GM19328 (cell line): Measurements from ENCODE around the gene ZAR1.

Source experiments
- ATAC-seq: cut with Tn5 transposase; IDR thresholded peaks from one replicate; pipeline ENCODE4 v1.9.1; 2021; ENCODE audit warnings: mild to moderate bottlenecking, moderate library complexity; ENCODE audit not compliant: unreplicated experiment

ZAR1 gene

DNA sequence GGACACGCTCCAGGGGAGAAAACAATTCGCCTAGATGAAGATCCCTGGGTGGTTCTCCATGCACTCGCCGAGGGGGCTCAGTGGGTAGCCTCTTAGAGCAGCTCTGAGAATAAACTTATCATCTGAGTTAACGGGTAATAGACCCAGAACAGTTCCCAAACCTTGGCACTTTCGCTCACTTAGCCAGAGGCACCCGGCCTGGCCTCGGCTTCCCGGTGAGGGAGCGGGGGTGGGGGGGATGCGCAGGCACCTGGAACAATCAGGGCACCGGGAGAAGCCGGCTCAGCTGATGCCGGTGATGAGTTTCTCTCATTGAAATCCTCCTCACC lies 405 bp upstream of the ZAR1 start:
- no peak for ATAC-seq

- no peak for ATAC-seq
Measured at GRCh38 chr4:48490680-48491513, 845 bp downstream of the ZAR1 start.

- no peak for ATAC-seq
Measured at GRCh38 chr4:48491514-48492176, 1.6 kb downstream of the ZAR1 start.

DNA sequence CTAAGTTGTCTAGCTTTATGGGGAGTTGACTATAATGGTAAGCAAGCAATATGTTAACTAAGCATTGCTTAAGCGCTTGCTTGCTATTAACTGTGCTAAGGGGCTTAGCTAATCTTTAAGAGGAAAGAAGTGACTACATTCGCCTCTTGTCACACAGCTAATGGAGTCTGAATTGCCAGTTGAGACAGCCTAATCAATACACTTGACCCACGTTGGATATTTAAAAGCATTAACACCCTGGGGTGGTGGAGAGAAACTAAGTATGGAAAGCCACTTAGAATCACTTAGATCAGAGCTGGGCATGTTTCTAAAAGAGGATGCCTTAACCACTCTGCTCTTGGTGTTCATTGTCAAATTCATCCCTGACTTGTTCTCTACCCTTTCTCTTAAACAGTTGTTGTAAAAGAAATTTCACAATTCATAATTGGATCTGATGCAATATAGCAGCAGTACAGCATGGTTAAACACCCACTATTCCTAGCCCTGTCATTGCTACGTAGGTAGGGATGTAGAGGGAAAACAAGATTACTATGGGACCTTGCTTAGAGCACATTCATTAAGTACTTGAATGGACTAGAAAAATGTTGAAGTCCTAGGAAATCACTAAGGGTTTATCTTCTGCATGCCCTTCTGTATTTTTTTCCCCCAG lies 3.5 kb downstream of the ZAR1 start:
- no peak for ATAC-seq

DNA sequence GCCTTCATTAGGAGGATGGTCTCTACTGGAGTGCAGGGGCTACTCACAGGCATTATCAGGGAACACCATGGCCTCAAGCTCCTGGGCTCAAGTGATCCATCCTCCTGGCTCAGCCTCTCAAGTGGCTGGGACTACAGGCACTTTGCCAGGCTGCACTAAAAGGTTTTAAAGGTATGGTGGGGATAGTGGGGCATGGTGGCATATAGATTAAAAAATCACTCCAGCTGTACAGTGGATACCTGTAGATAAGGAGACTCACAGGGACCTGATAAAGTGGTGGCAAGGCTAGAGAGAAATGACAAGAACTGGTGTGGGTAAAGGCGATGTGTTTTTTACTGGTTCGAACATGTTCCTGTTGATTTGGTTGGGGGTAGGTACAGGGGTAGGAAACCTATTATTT lies 5.9 kb downstream of the ZAR1 start:
- ATAC-seq, result no peak

DNA sequence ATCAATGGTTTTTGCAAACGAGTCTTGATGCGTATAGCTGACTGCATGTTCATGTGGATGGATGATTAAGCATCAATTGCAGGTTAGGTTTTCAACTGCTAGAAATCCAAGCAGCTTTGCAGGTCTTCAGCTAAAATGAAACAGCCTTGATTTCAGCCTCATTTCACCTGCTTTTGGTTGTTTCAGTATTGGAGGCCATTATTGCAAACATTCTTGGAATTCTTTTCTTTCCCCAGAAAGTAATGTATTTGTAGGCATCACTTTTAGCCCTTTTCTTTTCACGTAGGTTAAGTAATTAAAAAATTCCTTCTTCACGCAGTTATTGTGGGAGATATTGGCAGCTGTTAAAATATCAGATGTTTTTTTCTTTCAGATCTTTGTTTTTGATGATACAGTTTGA lies 8.8 kb downstream of the ZAR1 start:
- no peak for ATAC-seq

GRCh38 chr4:48499551-48500066 lies 9.6 kb downstream of the ZAR1 start:
- no peak for ATAC-seq

DNA sequence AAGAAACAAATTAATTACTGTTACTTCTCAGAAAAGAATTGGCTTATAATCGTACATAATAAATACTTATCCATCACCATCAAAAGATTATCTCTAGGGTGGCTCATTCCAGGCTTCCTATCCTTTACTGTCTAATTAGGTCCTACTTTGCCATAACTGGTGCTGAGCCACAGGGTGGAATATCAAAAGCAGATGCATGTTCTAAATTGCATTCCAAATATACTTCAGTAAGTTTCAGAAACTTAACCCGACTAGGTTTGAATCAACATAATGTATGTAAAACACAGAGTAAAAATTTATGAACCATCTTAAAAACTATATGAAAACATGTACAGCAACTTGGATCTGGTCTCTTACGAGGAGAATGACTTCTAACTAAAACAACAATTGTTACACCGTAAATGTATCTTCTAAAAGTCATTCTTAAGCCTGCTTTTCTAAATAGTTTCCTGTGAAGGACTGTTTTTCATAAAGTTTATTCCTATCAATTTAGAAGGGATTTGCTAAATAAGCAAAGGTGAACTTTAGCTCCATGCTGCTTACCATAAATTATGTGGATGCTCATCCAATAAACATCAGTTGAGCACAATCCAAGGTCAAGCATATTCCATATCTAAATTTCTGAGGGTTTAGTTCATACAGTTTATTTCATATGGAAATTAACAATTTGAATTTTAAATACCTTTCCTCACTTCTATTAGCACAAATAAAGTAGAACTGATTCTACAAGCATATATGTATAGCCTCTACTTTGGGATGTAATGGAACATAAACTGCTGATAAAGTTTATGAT lies 13.4 kb downstream of the ZAR1 start:
- ATAC-seq, result no peak

DNA sequence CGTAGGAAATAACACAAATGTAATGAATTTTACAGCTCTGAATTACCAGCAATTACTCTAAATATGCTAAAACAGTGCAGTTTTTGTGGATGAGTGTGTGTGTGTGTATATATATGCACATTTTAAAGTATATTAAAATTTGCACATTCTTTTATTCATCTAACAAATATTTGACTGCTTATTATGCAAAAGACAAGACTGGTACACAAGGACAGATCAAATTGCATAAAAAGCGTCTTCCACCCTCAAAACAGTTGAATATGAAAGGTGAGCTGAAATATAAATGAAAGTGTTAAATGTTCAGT lies 13.9 kb downstream of the ZAR1 start:
- ATAC-seq, result no peak

DNA sequence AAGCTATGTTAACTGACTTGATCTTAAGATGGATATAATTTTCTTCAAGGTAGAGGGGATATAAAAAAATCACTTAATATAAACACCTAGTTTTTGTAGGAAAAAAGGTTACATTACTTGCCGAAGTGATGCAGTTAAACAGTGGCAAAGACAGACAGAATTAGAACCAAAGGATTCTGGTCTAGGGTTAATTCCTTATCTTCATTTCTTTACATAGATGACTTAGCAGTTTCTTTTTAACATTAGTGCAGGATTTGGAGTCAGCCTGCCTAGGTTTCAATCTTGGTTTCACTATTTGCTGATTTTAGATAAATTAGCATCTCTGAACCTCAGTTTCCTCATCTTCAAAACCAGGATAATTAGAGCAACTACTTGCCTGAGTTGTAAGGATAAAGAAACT lies 14.3 kb downstream of the ZAR1 start:
- no peak for ATAC-seq

DNA sequence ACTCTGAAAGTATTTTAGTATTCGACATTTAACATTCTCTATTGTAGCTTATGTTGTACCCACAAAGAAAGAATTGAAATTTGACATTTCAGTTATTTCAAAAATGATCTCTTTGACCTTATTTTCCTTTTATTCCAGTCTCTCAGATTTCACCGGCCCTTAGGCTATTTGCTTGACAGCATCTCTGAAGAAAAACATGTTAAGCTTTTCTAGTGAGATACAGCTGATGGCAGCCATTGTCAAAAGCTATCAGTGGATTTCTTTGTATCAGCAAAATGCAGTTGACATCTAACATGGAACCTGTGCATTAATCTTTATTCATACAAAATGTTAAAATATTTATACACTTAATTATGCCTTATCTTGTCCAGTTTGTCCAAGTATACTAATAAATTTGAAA lies 16.7 kb downstream of the ZAR1 start:
- ATAC-seq, result no peak

GRCh38 chr4:48509543-48509942 lies 19.5 kb downstream of the ZAR1 start:
- no peak for ATAC-seq

GRCh38 chr4:48518143-48518542 lies 28.1 kb downstream of the ZAR1 start:
- ATAC-seq, result no peak

- no peak for ATAC-seq
Measured at GRCh38 chr4:48526406-48526805, 36.4 kb downstream of the ZAR1 start.

DNA sequence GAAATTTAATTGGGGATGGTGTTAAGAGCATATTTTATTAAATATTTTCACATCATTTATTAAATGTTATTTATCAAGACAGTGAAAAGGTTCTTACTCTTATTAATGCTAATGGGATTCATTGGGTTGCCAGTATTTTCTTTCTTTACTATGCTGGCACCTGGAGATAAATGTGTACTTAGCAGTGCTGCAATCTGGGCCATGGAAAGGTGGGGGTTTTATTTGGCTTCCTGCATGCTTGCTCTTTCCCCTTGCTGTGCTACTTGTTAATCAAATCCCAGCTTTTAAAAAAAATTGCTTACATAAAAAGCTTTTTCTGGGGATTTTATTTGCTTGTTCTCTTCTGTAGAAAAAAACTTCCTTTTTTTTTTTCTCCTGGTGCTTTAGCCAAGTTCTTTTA lies 48.3 kb downstream of the ZAR1 start:
- no peak for ATAC-seq

- ATAC-seq, result no peak
Measured at GRCh38 chr4:48539597-48539996, 49.5 kb downstream of the ZAR1 start.

- ATAC-seq, result no peak
Measured at GRCh38 chr4:48542888-48543287, 52.8 kb downstream of the ZAR1 start.

DNA sequence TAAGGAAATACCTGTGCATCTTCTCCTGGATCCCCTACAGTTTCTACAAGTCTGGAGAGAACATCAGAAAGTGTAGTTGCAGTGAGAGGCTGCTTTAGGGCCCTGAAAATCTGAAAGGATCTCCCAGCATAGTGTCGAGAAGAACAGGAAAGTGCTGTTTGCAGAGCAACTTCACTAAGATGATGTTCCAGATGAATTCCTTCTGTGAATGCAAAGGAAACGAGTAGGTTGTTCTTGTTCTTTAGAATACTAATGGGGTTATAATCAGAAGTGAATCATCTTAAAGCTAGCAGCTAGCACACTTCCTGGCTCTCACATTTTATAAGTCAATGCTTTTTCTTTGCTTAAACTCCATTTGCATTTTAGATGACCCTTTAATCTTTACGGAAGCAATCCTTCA lies 53.7 kb downstream of the ZAR1 start:
- ATAC-seq, result no peak
